ENCODE data around the gene CLCN7. TPM values are rescaled to one million over a fixed set of nuclear protein-coding genes. Genes with fewer than 3 reads are reported as not detected.

Gene CLCN7
- total RNA-seq, 1 donor from 2014 or later, result 11.5 TPM

DNA sequence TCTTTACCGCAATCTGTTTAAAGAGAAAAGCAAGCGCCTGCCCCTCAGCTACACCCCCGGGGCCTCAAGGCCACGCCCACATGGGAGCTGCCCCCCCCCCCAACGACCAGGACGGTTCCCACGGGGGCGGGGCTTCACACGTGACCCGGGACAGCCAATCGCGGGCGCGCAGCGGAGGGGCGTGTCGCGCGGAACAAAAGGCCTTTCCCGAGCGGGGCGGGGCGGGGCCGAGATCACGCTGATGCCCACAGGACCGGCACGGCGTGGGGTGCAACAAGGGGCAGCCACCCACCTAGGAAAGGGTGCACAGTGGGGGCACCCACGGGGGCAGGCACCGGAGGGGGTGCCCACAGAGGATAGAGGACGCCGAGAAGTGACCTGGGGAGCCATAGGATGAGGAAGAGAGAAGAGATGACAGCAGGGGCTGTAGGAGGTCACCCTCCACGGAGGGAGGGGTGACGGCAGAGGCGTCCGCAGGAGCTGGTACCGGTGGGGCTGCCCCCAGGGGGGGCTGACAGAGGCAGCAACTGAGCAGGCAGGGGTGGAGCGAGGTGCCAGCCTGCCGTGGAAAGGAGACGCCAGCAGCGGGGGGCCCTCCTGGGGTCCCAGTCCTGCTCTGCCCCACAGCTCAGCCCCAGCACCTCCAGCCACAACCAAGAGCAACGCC lies 66.5 kb downstream of the CLCN7 start:
- H3K27ac ChIP-seq, result peak overlapping the region; percentile 46
- H4K20me1 ChIP-seq (ENCODE audit: low read depth), result peaks cover 43% of the 10 kb centered on the region
- peak overlapping the region; percentile 72 for H3K4me3 ChIP-seq
- H2AFZ ChIP-seq (replicated peaks), result no peak overlapping the region
- TF ChIP-seq, protein P1, sequence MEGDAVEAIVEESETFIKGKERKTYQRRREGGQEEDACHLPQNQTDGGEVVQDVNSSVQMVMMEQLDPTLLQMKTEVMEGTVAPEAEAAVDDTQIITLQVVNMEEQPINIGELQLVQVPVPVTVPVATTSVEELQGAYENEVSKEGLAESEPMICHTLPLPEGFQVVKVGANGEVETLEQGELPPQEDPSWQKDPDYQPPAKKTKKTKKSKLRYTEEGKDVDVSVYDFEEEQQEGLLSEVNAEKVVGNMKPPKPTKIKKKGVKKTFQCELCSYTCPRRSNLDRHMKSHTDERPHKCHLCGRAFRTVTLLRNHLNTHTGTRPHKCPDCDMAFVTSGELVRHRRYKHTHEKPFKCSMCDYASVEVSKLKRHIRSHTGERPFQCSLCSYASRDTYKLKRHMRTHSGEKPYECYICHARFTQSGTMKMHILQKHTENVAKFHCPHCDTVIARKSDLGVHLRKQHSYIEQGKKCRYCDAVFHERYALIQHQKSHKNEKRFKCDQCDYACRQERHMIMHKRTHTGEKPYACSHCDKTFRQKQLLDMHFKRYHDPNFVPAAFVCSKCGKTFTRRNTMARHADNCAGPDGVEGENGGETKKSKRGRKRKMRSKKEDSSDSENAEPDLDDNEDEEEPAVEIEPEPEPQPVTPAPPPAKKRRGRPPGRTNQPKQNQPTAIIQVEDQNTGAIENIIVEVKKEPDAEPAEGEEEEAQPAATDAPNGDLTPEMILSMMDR (IDR thresholded peaks at IDR 0.05), result no peak
- TF ChIP-seq EZH2phosphoT487 (IDR thresholded peaks at IDR 0.05), result no peak
- TF ChIP-seq EZH2 (IDR thresholded peaks at IDR 0.05), result no peak
- H3K36me3 ChIP-seq, result no peaks in the 10 kb centered on the region
- DNase-seq (ENCODE audit: low spot score), result peak; percentile 97
- H3K27ac Mint-ChIP-seq, result no peak overlapping the region
- H3K9me3 Mint-ChIP-seq, result no peaks in the 10 kb centered on the region
- no peak overlapping the region for H3K9ac ChIP-seq
- peaks cover 45% of the 10 kb centered on the region for H3K79me2 ChIP-seq (ENCODE audit: low read depth)
- H3K4me1 Mint-ChIP-seq, result peaks cover 10% of the 10 kb centered on the region
- no peaks in the 10 kb centered on the region for H3K9me3 ChIP-seq (ENCODE audit: low read depth)
- peaks cover 6% of the 10 kb centered on the region for H3K27me3 Mint-ChIP-seq (ENCODE audit: insufficient read depth, low read depth)
- H3K4me1 ChIP-seq, result peaks cover 3% of the 10 kb centered on the region
- H3K4me2 ChIP-seq, result peak overlapping the region; percentile 87
- peaks cover 15% of the 10 kb centered on the region for H3F3A ChIP-seq (ENCODE audit: low read depth)
- H3K4me3 Mint-ChIP-seq, result peak overlapping the region; percentile 85
- no peaks in the 10 kb centered on the region for H3K27me3 ChIP-seq
- H3K36me3 Mint-ChIP-seq, result peaks cover 2% of the 10 kb centered on the region

DNA sequence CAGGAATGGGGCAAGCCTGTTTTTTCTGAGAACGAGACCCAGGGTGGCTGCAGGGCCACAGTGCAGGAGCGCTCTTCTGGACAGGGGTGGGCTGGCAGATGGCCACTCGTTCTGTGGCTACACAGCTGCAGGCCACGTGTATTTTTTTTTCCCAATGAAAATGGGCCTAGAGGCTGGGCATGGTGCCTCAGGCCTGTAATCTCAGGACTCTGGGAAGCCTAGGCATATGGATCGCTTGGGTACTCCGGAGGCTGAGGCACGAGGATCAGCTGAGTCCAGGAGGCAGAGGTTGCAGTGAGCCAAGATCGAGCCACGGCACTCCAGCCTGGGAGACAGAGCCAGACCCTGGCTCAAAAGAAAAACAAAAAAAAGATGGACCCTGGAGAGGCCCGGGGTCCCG lies 67.1 kb downstream of the CLCN7 start:
- H3K4me3 ChIP-seq, result peak overlapping the region; percentile 72
- no peaks in the 10 kb centered on the region for H3K27me3 ChIP-seq
- H3F3A ChIP-seq (ENCODE audit: low read depth), result peaks cover 15% of the 10 kb centered on the region
- H3K27me3 Mint-ChIP-seq (ENCODE audit: insufficient read depth, low read depth), result peaks cover 8% of the 10 kb centered on the region
- H3K4me3 Mint-ChIP-seq, result peak overlapping the region; percentile 85
- no peaks in the 10 kb centered on the region for H3K9me3 Mint-ChIP-seq
- H3K9ac ChIP-seq, result peak overlapping the region; percentile 27
- H3K9me3 ChIP-seq (ENCODE audit: low read depth), result no peaks in the 10 kb centered on the region
- DNase-seq (ENCODE audit: low spot score), result no peak
- H3K4me2 ChIP-seq, result peak overlapping the region; percentile 87
- peak overlapping the region; percentile 94 for H3K27ac Mint-ChIP-seq
- no peak overlapping the region for H2AFZ ChIP-seq (replicated peaks)
- H3K36me3 Mint-ChIP-seq, result peaks cover 3% of the 10 kb centered on the region
- H3K79me2 ChIP-seq (ENCODE audit: low read depth), result peaks cover 45% of the 10 kb centered on the region
- H3K27ac ChIP-seq, result peak overlapping the region; percentile 66
- H3K4me1 Mint-ChIP-seq, result peaks cover 9% of the 10 kb centered on the region
- H3K4me1 ChIP-seq, result peaks cover 3% of the 10 kb centered on the region
- H3K36me3 ChIP-seq, result no peaks in the 10 kb centered on the region
- H4K20me1 ChIP-seq (ENCODE audit: low read depth), result peaks cover 41% of the 10 kb centered on the region
- TF ChIP-seq, protein P1 (IDR thresholded peaks at IDR 0.05), result no peak
- TF ChIP-seq EZH2phosphoT487 (IDR thresholded peaks at IDR 0.05), result no peak
- no peak for TF ChIP-seq EZH2 (IDR thresholded peaks at IDR 0.05)

DNA sequence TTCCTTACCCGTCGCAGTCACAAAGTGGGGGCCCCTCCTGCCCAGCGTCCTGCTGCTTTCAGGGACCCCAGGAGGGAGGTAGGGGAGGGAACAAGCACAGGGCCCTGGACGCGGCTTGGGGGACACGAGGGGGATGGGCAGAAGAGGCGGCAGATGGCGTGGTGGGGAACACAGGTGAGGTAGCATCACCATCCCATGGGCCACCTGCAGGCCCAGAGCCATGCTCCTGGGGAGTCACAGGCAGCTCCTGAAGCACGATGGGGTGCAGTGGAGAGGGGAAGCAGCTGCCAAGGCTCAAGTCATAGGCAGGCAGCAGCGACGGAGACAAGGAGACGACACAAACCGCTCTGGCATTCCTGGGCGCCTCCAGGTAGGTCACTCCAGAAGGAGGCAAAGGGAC lies 71.1 kb downstream of the CLCN7 start:
- no peaks in the 10 kb centered on the region for H3K36me3 ChIP-seq
- no peak overlapping the region for H3K4me3 ChIP-seq

More for the DNA sequence above, 71.1 kb downstream of the CLCN7 start:
- Histone ChIP-seq H3K4me2 (no peak overlapping the region), H3K79me2 (ENCODE audit: low read depth) (peaks cover 31% of the 10 kb centered on the region), H3K9ac (no peak overlapping the region), H3K9me3 (ENCODE audit: low read depth) (no peaks in the 10 kb centered on the region), H3F3A (ENCODE audit: low read depth) (peaks cover 7% of the 10 kb centered on the region), H2AFZ (replicated peaks) (no peak overlapping the region), H3K27me3 (no peaks in the 10 kb centered on the region), H3K4me1 (peaks cover 3% of the 10 kb centered on the region), H3K27ac (no peak overlapping the region), H4K20me1 (ENCODE audit: low read depth) (peaks cover 23% of the 10 kb centered on the region)
- Mint-ChIP-seq H3K27ac (no peak overlapping the region), H3K4me3 (no peak overlapping the region), H3K4me1 (peaks cover 3% of the 10 kb centered on the region), H3K27me3 (ENCODE audit: insufficient read depth, low read depth) (peaks cover 6% of the 10 kb centered on the region), H3K9me3 (no peaks in the 10 kb centered on the region), H3K36me3 (peaks cover 3% of the 10 kb centered on the region)
- TF ChIP-seq, protein P1 (IDR thresholded peaks at IDR 0.05), result no peak
- no peak for TF ChIP-seq EZH2phosphoT487 (IDR thresholded peaks at IDR 0.05)
- TF ChIP-seq EZH2 (IDR thresholded peaks at IDR 0.05), result no peak
- no peak for DNase-seq (ENCODE audit: low spot score)

Measured in neural progenitor cell (in vitro differentiated cells).